ENCODE measurements around the gene ZMAT2.

DNA sequence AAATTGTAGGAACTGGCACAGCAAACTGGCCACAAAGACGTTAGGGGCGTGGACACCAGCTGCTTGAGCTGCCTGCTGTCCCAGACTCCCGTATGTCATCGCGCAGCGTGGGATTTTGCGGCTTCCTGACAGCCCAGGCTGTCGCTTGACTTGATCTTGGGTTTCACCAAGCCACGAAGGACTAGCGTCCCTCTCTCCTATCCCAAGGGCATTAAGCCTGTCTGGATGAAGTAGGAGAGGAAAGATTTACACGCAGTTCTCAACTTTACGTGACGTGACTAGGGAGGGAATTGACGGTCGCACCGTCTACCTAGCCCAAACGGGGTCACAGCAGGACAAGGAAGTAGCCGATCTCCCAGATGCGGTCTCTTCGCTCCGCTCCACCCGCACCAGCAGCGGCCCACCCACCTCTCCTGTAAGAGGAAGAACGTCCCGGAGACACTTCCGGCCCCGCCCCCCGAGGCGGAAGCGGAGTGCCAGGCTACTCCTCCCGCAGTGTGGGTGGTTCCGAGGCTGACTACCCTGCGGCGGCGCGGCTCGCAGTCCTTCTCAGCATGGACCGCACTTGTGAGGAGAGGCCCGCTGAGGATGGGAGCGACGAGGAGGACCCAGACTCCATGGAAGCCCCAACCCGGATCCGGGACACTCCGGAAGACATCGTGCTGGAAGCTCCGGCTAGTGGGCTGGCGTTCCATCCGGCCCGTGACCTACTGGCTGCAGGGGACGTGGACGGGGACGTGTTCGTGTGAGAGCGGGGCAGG, 35.7 kb upstream of the ZMAT2 start, which contains the start of gene WDR55:
- TF ChIP-seq POLR2A (IDR thresholded peaks at IDR 0.05; ENCODE audit: low read length) (peak; percentile 94), GATA1 (IDR thresholded peaks at IDR 0.05; ENCODE audit: low read depth, low read length) (no peak)

Data from erythroblast (primary cell).